Measurements from ENCODE around the gene PARD3.
A peak's percentile ranks its signal among the peaks of the same experiment; 100 is the strongest.

The PARD3 gene

GRCh38 chr10:34523017-34523767, 291.9 kb downstream of the PARD3 start:
- Histone ChIP-seq H3K4ac (ENCODE audit: low read depth, low read length) (no peak overlapping the region), H2BK120ac (ENCODE audit: insufficient read depth, low read length, poor library complexity) (no peak overlapping the region), H2AFZ (ENCODE audit: insufficient read depth, low read length, poor library complexity) (no peak overlapping the region), H3K23ac (ENCODE audit: low read length) (no peak overlapping the region), H3K14ac (ENCODE audit: low read length) (no peak overlapping the region), H2AK5ac (ENCODE audit: low read length) (no peak overlapping the region), H3K18ac (ENCODE audit: low read length) (no peak overlapping the region), H4K12ac (ENCODE audit: low read depth, low read length) (no peak overlapping the region), H3K79me2 (ENCODE audit: control insufficient read depth, insufficient read depth, low read length, poor library complexity) (no peaks in the 10 kb centered on the region), H3K36me3 (ENCODE audit: control insufficient read depth in 1 of 2, insufficient read depth in 2 of 2, low read length in 2 of 2) (no peaks in the 10 kb centered on the region), H3K4me3 (ENCODE audit: low read depth, low read length) (no peak overlapping the region), H2BK12ac (ENCODE audit: low read length) (no peak overlapping the region), H3K9ac (ENCODE audit: low read length) (no peak overlapping the region), H3K4me2 (ENCODE audit: low read length) (no peak overlapping the region), H4K91ac (ENCODE audit: low read depth, low read length) (no peak overlapping the region), H2BK5ac (ENCODE audit: low read depth, low read length, poor library complexity) (no peak overlapping the region), H3K27me3 (ENCODE audit: insufficient read depth, low read length) (no peaks in the 10 kb centered on the region), H3K9me3 (ENCODE audit: insufficient read depth, low read depth, low read length) (no peaks in the 10 kb centered on the region), H4K8ac (ENCODE audit: low read depth, low read length) (no peak overlapping the region), H3K4me1 (ENCODE audit: control insufficient read depth in 1 of 2, insufficient read depth in 2 of 2, low read length in 2 of 2) (peaks cover 3 to 9% of the 10 kb centered on the region in 2 experiments), H3K79me1 (ENCODE audit: low read length) (no peaks in the 10 kb centered on the region), H3K27ac (ENCODE audit: low read depth, low read length) (no peak overlapping the region)
- peak; percentile 55 to 75 for DNase-seq
- WGBS (ENCODE audit: extremely low coverage, insufficient coverage, insufficient read length), result no CpG with 5 or more reads among the region's 3 CpGs

- H3K79me2 ChIP-seq (ENCODE audit: control insufficient read depth, insufficient read depth, low read length, poor library complexity), result no peaks in the 10 kb centered on the region
Measured at GRCh38 chr10:34522546-34522945, 292.6 kb downstream of the PARD3 start.

GRCh38 chr10:34520510-34520909, 294.6 kb downstream of the PARD3 start:
- Histone ChIP-seq H3K27me3 (ENCODE audit: insufficient read depth, low read length) (no peaks in the 10 kb centered on the region), H2BK120ac (ENCODE audit: insufficient read depth, low read length, poor library complexity) (no peak overlapping the region), H3K14ac (ENCODE audit: low read length) (no peak overlapping the region), H4K8ac (ENCODE audit: low read depth, low read length) (no peak overlapping the region), H4K12ac (ENCODE audit: low read depth, low read length) (no peak overlapping the region), H2AFZ (ENCODE audit: insufficient read depth, low read length, poor library complexity) (no peak overlapping the region), H3K79me1 (ENCODE audit: low read length) (no peaks in the 10 kb centered on the region), H3K9ac (ENCODE audit: low read length) (no peak overlapping the region), H3K36me3 (ENCODE audit: control insufficient read depth in 1 of 2, insufficient read depth in 2 of 2, low read length in 2 of 2) (no peaks in the 10 kb centered on the region), H3K9me3 (ENCODE audit: insufficient read depth, low read depth, low read length) (no peaks in the 10 kb centered on the region), H3K4ac (ENCODE audit: low read depth, low read length) (no peak overlapping the region), H2BK5ac (ENCODE audit: low read depth, low read length, poor library complexity) (no peak overlapping the region), H3K18ac (ENCODE audit: low read length) (no peak overlapping the region), H3K79me2 (ENCODE audit: control insufficient read depth, insufficient read depth, low read length, poor library complexity) (no peaks in the 10 kb centered on the region), H3K4me2 (ENCODE audit: low read length) (no peak overlapping the region), H3K23ac (ENCODE audit: low read length) (no peak overlapping the region), H2BK12ac (ENCODE audit: low read length) (no peak overlapping the region), H3K27ac (ENCODE audit: low read depth, low read length) (no peak overlapping the region), H4K91ac (ENCODE audit: low read depth, low read length) (no peak overlapping the region), H2AK5ac (ENCODE audit: low read length) (no peak overlapping the region), H3K4me1 (ENCODE audit: control insufficient read depth in 1 of 2, insufficient read depth in 2 of 2, low read length in 2 of 2) (no peaks in the 10 kb centered on the region), H3K4me3 (ENCODE audit: low read depth, low read length) (no peak overlapping the region)
- DNase-seq, result no peak
- no CpG with 5 or more reads among the region's 2 CpGs for WGBS (ENCODE audit: extremely low coverage, insufficient coverage, insufficient read length)

More at GRCh38 chr10:34522546-34522945, 292.6 kb downstream of the PARD3 start:
- no peaks in the 10 kb centered on the region for H3K27me3 ChIP-seq (ENCODE audit: insufficient read depth, low read length)
- no peak overlapping the region for H4K12ac ChIP-seq (ENCODE audit: low read depth, low read length)
- peak in 1 of 2 donors; percentile 49 for DNase-seq
- no peak overlapping the region for H3K14ac ChIP-seq (ENCODE audit: low read length)
- H3K9ac ChIP-seq (ENCODE audit: low read length), result no peak overlapping the region
- H2BK120ac ChIP-seq (ENCODE audit: insufficient read depth, low read length, poor library complexity), result no peak overlapping the region
- H3K79me1 ChIP-seq (ENCODE audit: low read length), result no peaks in the 10 kb centered on the region
- no peak overlapping the region for H3K23ac ChIP-seq (ENCODE audit: low read length)
- H2AK5ac ChIP-seq (ENCODE audit: low read length), result no peak overlapping the region
- H3K4me3 ChIP-seq (ENCODE audit: low read depth, low read length), result no peak overlapping the region
- H3K4ac ChIP-seq (ENCODE audit: low read depth, low read length), result no peak overlapping the region
- 100% methylated on average over 1 of the region's 6 CpGs for WGBS (ENCODE audit: extremely low coverage, insufficient coverage, insufficient read length)
- no peak overlapping the region for H3K27ac ChIP-seq (ENCODE audit: low read depth, low read length)
- H2AFZ ChIP-seq (ENCODE audit: insufficient read depth, low read length, poor library complexity), result no peak overlapping the region
- no peak overlapping the region for H4K91ac ChIP-seq (ENCODE audit: low read depth, low read length)
- no peaks in the 10 kb centered on the region for H3K36me3 ChIP-seq (ENCODE audit: control insufficient read depth in 1 of 2, insufficient read depth in 2 of 2, low read length in 2 of 2)
- no peaks in the 10 kb centered on the region for H3K9me3 ChIP-seq (ENCODE audit: insufficient read depth, low read depth, low read length)
- no peak overlapping the region for H2BK12ac ChIP-seq (ENCODE audit: low read length)
- H3K4me1 ChIP-seq (ENCODE audit: control insufficient read depth in 1 of 2, insufficient read depth in 2 of 2, low read length in 2 of 2), result peaks cover 3 to 9% of the 10 kb centered on the region in 2 experiments
- no peak overlapping the region for H3K4me2 ChIP-seq (ENCODE audit: low read length)
- no peak overlapping the region for H3K18ac ChIP-seq (ENCODE audit: low read length)
- no peak overlapping the region for H2BK5ac ChIP-seq (ENCODE audit: low read depth, low read length, poor library complexity)
- no peak overlapping the region for H4K8ac ChIP-seq (ENCODE audit: low read depth, low read length)

- H3K79me2 ChIP-seq (ENCODE audit: control insufficient read depth, insufficient read depth, low read length, poor library complexity), result no peaks in the 10 kb centered on the region
- H3K9ac ChIP-seq (ENCODE audit: low read length), result no peak overlapping the region
Measured at GRCh38 chr10:34520084-34520483, 295.0 kb downstream of the PARD3 start.

More at GRCh38 chr10:34520084-34520483, 295.0 kb downstream of the PARD3 start:
- H4K8ac ChIP-seq (ENCODE audit: low read depth, low read length), result no peak overlapping the region
- no peak overlapping the region for H4K91ac ChIP-seq (ENCODE audit: low read depth, low read length)
- H3K27me3 ChIP-seq (ENCODE audit: insufficient read depth, low read length), result no peaks in the 10 kb centered on the region
- no peaks in the 10 kb centered on the region for H3K9me3 ChIP-seq (ENCODE audit: insufficient read depth, low read depth, low read length)
- WGBS (ENCODE audit: extremely low coverage, insufficient coverage, insufficient read length), result no CpG with 5 or more reads among the region's 7 CpGs
- peak; percentile 59 to 92 for DNase-seq
- H3K79me1 ChIP-seq (ENCODE audit: low read length), result no peaks in the 10 kb centered on the region
- H2AFZ ChIP-seq (ENCODE audit: insufficient read depth, low read length, poor library complexity), result no peak overlapping the region
- H3K36me3 ChIP-seq (ENCODE audit: control insufficient read depth in 1 of 2, insufficient read depth in 2 of 2, low read length in 2 of 2), result no peaks in the 10 kb centered on the region
- no peak overlapping the region for H2BK12ac ChIP-seq (ENCODE audit: low read length)
- no peak overlapping the region for H2BK5ac ChIP-seq (ENCODE audit: low read depth, low read length, poor library complexity)
- H2AK5ac ChIP-seq (ENCODE audit: low read length), result no peak overlapping the region
- no peak overlapping the region for H3K23ac ChIP-seq (ENCODE audit: low read length)
- no peak overlapping the region for H3K14ac ChIP-seq (ENCODE audit: low read length)
- H3K27ac ChIP-seq (ENCODE audit: low read depth, low read length), result no peak overlapping the region
- peak overlapping the region; percentile 92 for H2BK120ac ChIP-seq (ENCODE audit: insufficient read depth, low read length, poor library complexity)
- no peak overlapping the region for H3K18ac ChIP-seq (ENCODE audit: low read length)
- no peak overlapping the region for H3K4ac ChIP-seq (ENCODE audit: low read depth, low read length)
- no peak overlapping the region for H3K4me3 ChIP-seq (ENCODE audit: low read depth, low read length)
- H4K12ac ChIP-seq (ENCODE audit: low read depth, low read length), result no peak overlapping the region
- H3K4me1 ChIP-seq (ENCODE audit: control insufficient read depth in 1 of 2, insufficient read depth in 2 of 2, low read length in 2 of 2), result no peaks in the 10 kb centered on the region
- no peak overlapping the region for H3K4me2 ChIP-seq (ENCODE audit: low read length)

All from trophoblast cell (in vitro differentiated cells and primary cell).